Measurements from ENCODE around the gene VIM. TPM values are rescaled to one million over a fixed set of nuclear protein-coding genes. Genes with fewer than 3 reads are reported as not detected.
A peak's percentile ranks its signal among the peaks of the same experiment; 100 is the strongest.

Gene VIM
- total and polyA plus RNA-seq, 2 of the 4 experiments (the other 2 are of a cell fraction), result 4,502 to 6,735 TPM

- Histone ChIP-seq H2BK120ac (ENCODE audit: low read depth, low read length) (0 out of 2 replicates have a peak overlapping the region, but pooled peaks have one; percentile 13), H4K5ac (ENCODE audit: low read depth, low read length) (no peak overlapping the region), H2BK5ac (ENCODE audit: low read depth, low read length, poor library complexity, severe bottlenecking) (peak overlapping the region; percentile 5), H4K20me1 (ENCODE audit: insufficient read depth, low read length) (peaks cover 17% of the 10 kb centered on the region), H4K91ac (ENCODE audit: insufficient read depth, low read depth, low read length) (no peak overlapping the region; the same call in 1 of the 2 replicates), H3K9me1 (ENCODE audit: insufficient read depth, low read length) (peaks cover 15% of the 10 kb centered on the region), H3K9ac (ENCODE audit: low read depth, low read length) (no peak overlapping the region), H2AK9ac (replicated peaks; ENCODE audit: low read depth, low read length, poor library complexity) (no peak overlapping the region), H3K4me1 (ENCODE audit: control insufficient read depth, insufficient read depth, low read length) (peaks cover 11% of the 10 kb centered on the region), H3K4me2 (ENCODE audit: low read depth, low read length) (no peak overlapping the region), H3K4ac (ENCODE audit: low read depth, low read length) (peak overlapping the region; percentile 44; the same call in 1 of the 2 replicates), H3K27ac (ENCODE audit: insufficient read depth, low read length) (no peak overlapping the region), H3K9me3 (ENCODE audit: control insufficient read depth, insufficient read depth, low read length) (no peaks in the 10 kb centered on the region), H3K27me3 (ENCODE audit: control insufficient read depth, insufficient read depth, low read length) (no peaks in the 10 kb centered on the region), H3K36me3 (ENCODE audit: control insufficient read depth, insufficient read depth, low read length) (peaks cover 10% of the 10 kb centered on the region), H3K14ac (replicated peaks; ENCODE audit: low read depth, low read length) (peak overlapping the region; percentile 24; the same call in 1 of the 2 replicates), H2BK15ac (ENCODE audit: low read depth, low read length) (peak overlapping the region; percentile 26; the same call in 1 of the 3 replicates), H3K4me3 (ENCODE audit: insufficient read depth, low read depth, low read length) (no peak overlapping the region), H2BK20ac (ENCODE audit: low read depth, low read length) (no peak overlapping the region; the same call in 1 of the 2 replicates), H4K8ac (ENCODE audit: low read depth in 2 of 2, low read length in 2 of 2) (peak overlapping the region in 1 of 2 experiments; percentile 24; a peak in 1 of 4 replicates), H3K56ac (ENCODE audit: extremely low read depth, insufficient read depth, low read length) (no peak overlapping the region), H3K79me1 (ENCODE audit: low read depth in 1 of 2, low read length in 2 of 2) (peaks cover 24 to 36% of the 10 kb centered on the region in 2 experiments), H3K23ac (ENCODE audit: low read depth, low read length) (peak overlapping the region; percentile 39; the same call in 1 of the 2 replicates), H3K18ac (ENCODE audit: low read depth, low read length) (no peak overlapping the region), H2AFZ (replicated peaks; ENCODE audit: low read length, poor library complexity) (no peak overlapping the region), H2AK5ac (ENCODE audit: low read depth, low read length) (peak overlapping the region; percentile 17; the same call in 1 of the 2 replicates)
- ATAC-seq (ENCODE audit: low read depth) (no peak), DNase-seq (no peak)
- ChIA-PET CTCF (no interaction called here), POLR2A (ENCODE audit: unreplicated experiment) (interaction anchor here (0.5 to 1.3 kb wide), 3 partner anchors 10 to 369 kb away, joined by 3 read pairs; partner anchors contain the start of gene TRDMT1)
- dilution Hi-C loops (cut with HindIII; ENCODE audit: low sequenced_read_pairs, unreplicated experiment) (no loop called here), intact Hi-C loops (cut with micrococcal nuclease) (loop anchor here (5.0 kb wide), 2 partner anchors 149 to 239 kb away; no protein-coding TSS in a partner anchor), in situ Hi-C loops (cut with MboI; ENCODE audit: low sequenced_read_pairs) (loop anchor here (5.0 kb wide), 1 partner anchor 199 kb away; no protein-coding TSS in a partner anchor)
- TF ChIP-seq MAZ (IDR thresholded peaks at IDR 0.05; ENCODE audit: borderline replicate concordance, low read depth, low read length) (no peak), RAD21 (IDR thresholded peaks at IDR 0.05; ENCODE audit: low read length) (no peak)
- no CpG with 5 or more reads among the region's 4 CpGs for WGBS, 2 experiments (ENCODE audit: extremely low coverage in 2 of 2, insufficient read length in 1 of 2)
- no TSS peak for BruUV-seq (replicated peaks)
These were observed 2.2 kb upstream of the VIM start for GRCh38 chr10:17225808-17226207.

Data from IMR-90 (cell line).